ENCODE results near the gene MAFF. TPM values are rescaled to one million over a fixed set of nuclear protein-coding genes. Genes with fewer than 3 reads are reported as not detected.

The MAFF gene
- total and polyA plus RNA-seq, 9 of the 15 experiments (the other 6 are each of a cell fraction or from before 2014, with no cell fraction given): 0.51 to 8.0 (median 5.4) TPM

DNA sequence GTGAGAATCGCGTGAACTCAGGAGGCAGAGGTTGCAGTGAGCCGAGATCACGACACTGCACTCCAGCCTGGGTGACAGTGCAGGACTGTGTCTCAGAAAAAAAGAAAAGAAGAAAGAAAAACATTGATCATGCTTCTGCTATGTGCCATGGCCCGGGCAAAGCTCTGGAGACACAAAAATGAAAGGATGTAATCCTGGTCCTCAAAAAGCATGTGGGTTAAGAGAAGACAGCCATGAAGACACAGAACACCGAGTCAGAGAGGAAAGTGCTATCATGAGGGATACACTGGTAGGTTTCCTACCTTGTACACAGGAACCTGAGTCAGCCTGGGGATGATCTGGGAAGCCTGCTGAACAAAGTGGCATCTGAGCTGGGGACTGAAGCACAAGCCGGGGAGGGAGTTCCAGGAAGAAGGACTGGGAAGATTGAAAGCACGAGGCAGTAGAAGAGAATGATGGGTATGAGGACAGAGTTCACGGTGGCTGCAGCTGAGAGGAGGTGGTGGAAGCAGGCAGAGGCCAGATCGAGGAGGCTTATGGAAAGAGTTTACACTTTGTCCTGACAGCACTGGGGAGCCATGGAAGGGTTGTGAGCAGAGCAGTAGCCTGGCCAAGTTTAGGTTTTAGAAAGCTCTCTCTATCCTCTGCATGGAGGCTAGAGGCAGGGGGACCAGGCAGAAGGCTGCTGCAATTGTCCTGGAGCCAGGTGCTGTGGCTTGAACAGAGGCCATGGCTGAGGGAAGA lies 9.9 kb upstream of the MAFF start:
- CTCF ChIA-PET (ENCODE audit: low intra/inter-chr PET ratio): no interaction called here

More for the DNA sequence above, 9.9 kb upstream of the MAFF start:
- H3K27me3 ChIP-seq (ENCODE audit: control insufficient read depth in 2 of 2, insufficient read depth in 2 of 2, low read length in 2 of 2): no peaks in the 10 kb centered on the region
- H2AFZ ChIP-seq (ENCODE audit: low read depth, low read length): 0 out of 2 replicates have a peak overlapping the region, but pooled peaks have one; percentile 23
- H3K36me3 ChIP-seq (ENCODE audit: control insufficient read depth, insufficient read depth, low read length): no peaks in the 10 kb centered on the region
- H3K4me1 ChIP-seq (replicated peaks in 1 of 2; ENCODE audit: control insufficient read depth in 2 of 2, insufficient read depth in 2 of 2, low read length in 2 of 2): peaks cover 6% of the 10 kb centered on the region in 2 experiments; a peak in 3 of 5 replicates
- no peak overlapping the region for H3K27ac ChIP-seq (ENCODE audit: extremely low read depth, low read depth, low read length)
- in situ Hi-C loops (cut with MboI): no loop called here
- 44% methylated on average over 9 of the region's 10 CpGs for WGBS (ENCODE audit: insufficient coverage, low coverage, missing lambda C conversion rate)
- DNase-seq (ENCODE audit: extremely low read depth in 1 of 4, low spot score in 3 of 4): no peak
- TF ChIP-seq RUNX1 (IDR thresholded peaks at IDR 0.05; ENCODE audit: low read depth): no peak
- TF ChIP-seq ILK (tag; IDR thresholded peaks at IDR 0.05; ENCODE audit: borderline replicate concordance, low read depth): no peak
- no peak for TF ChIP-seq HSF4 (CRISPR knock-in tag; IDR thresholded peaks at IDR 0.05; ENCODE audit: borderline replicate concordance)
- TF ChIP-seq, protein P1, sequence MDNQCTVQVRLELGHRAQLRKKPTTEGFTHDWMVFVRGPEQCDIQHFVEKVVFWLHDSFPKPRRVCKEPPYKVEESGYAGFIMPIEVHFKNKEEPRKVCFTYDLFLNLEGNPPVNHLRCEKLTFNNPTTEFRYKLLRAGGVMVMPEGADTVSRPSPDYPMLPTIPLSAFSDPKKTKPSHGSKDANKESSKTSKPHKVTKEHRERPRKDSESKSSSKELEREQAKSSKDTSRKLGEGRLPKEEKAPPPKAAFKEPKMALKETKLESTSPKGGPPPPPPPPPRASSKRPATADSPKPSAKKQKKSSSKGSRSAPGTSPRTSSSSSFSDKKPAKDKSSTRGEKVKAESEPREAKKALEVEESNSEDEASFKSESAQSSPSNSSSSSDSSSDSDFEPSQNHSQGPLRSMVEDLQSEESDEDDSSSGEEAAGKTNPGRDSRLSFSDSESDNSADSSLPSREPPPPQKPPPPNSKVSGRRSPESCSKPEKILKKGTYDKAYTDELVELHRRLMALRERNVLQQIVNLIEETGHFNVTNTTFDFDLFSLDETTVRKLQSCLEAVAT (IDR thresholded peaks at IDR 0.05): no peak
- TF ChIP-seq RBM17 (IDR thresholded peaks at IDR 0.05; ENCODE audit: borderline replicate concordance, low read depth, low read length): no peak
- TF ChIP-seq NFE2 (IDR thresholded peaks at IDR 0.05; ENCODE audit: low read depth): no peak
- TF ChIP-seq SIX5 (IDR thresholded peaks at IDR 0.05; ENCODE audit: borderline replicate concordance in 1 of 2, insufficient read depth in 1 of 2, low read depth in 1 of 2, low read length in 2 of 2): no peak
- TF ChIP-seq SRSF3 (IDR thresholded peaks at IDR 0.05; ENCODE audit: insufficient read depth, low read length): no peak
- no peak for TF ChIP-seq CSDE1 (IDR thresholded peaks at IDR 0.05)
- TF ChIP-seq THRAP3 (IDR thresholded peaks at IDR 0.05; ENCODE audit: borderline replicate concordance): no peak
- TF ChIP-seq WHSC1 (IDR thresholded peaks at IDR 0.05; ENCODE audit: low read length): no peak
- TF ChIP-seq ZFP1 (CRISPR knock-in tag; IDR thresholded peaks at IDR 0.05): no peak
- no peak for TF ChIP-seq KAT8 (IDR thresholded peaks at IDR 0.05; ENCODE audit: low read depth)
- TF ChIP-seq ZNF507 (tag; conservative IDR thresholded peaks at IDR 0.05): no peak
- no peak for TF ChIP-seq SRSF1 (IDR thresholded peaks at IDR 0.05; ENCODE audit: low read depth, low read length)
- no peak for TF ChIP-seq SMAD1 (IDR thresholded peaks at IDR 0.05; ENCODE audit: low read depth, low read length, partially characterized antibody)
- no peak for TF ChIP-seq MCM7 (IDR thresholded peaks at IDR 0.05)
- H3K9ac ChIP-seq (ENCODE audit: insufficient read depth in 1 of 2, low read depth in 2 of 2, low read length in 2 of 2): peak overlapping the region in 1 of 2 experiments; percentile 48; a peak in 1 of 4 replicates
- no peaks in the 10 kb centered on the region for H3K9me1 ChIP-seq (ENCODE audit: control insufficient read depth, insufficient read depth, low read length)
- no peak overlapping the region for H3K4me2 ChIP-seq (ENCODE audit: insufficient read depth, low read length)
- FAIRE-seq: no peak
- no TSS peak for BruUV-seq (replicated peaks)
- no peaks in the 10 kb centered on the region for H4K20me1 ChIP-seq (replicated peaks; ENCODE audit: control insufficient read depth, insufficient read depth, low read length)
- H3K9me3 ChIP-seq (replicated peaks; ENCODE audit: control insufficient read depth, insufficient read depth, low read depth, low read length): no peaks in the 10 kb centered on the region
- POLR2A ChIA-PET: interaction anchor here (1.7 kb wide), 1 partner anchor 10 kb away, joined by 6 read pairs; the partner anchor contains the start of gene MAFF
- no peaks in the 10 kb centered on the region for H3K79me2 ChIP-seq (ENCODE audit: control insufficient read depth, insufficient read depth, low read length)
- no peak overlapping the region for H3K4me3 ChIP-seq
- no peak for ATAC-seq
- intact Hi-C loops (cut with micrococcal nuclease): no loop called here
